ENCODE data around the gene PSMC5.

PSMC5 gene

GRCh38 chr17:63826468-63827001 is 696 bp upstream of the PSMC5 start:
- DNase-seq (ENCODE audit: low read depth), result no peak
- in situ Hi-C loops (cut with HindIII; ENCODE audit: low sequenced_read_pairs), result no loop called here
- TF ChIP-seq CTCF (IDR thresholded peaks at IDR 0.05; ENCODE audit: low read depth, low read length, missing control alignments), result no peak
- H3K4me3 ChIP-seq (ENCODE audit: low read depth, low read length), result peak overlapping the region; percentile 98

GRCh38 chr17:63827801-63828221 is 580 bp downstream of the PSMC5 start:
- H3K4me3 ChIP-seq (ENCODE audit: low read depth, low read length), result peak overlapping the region; percentile 98
- no peak for TF ChIP-seq CTCF (IDR thresholded peaks at IDR 0.05; ENCODE audit: low read depth, low read length, missing control alignments)
- in situ Hi-C loops (cut with HindIII; ENCODE audit: low sequenced_read_pairs), result no loop called here
- DNase-seq (ENCODE audit: low read depth), result no peak

GRCh38 chr17:63828936-63829335 is 1.7 kb downstream of the PSMC5 start:
- peak overlapping the region; percentile 98 for H3K4me3 ChIP-seq (ENCODE audit: low read depth, low read length)
- TF ChIP-seq CTCF (IDR thresholded peaks at IDR 0.05; ENCODE audit: low read depth, low read length, missing control alignments), result no peak
- DNase-seq (ENCODE audit: low read depth), result no peak
- in situ Hi-C loops (cut with HindIII; ENCODE audit: low sequenced_read_pairs), result no loop called here

GRCh38 chr17:63830278-63830677 is 3.0 kb downstream of the PSMC5 start:
- no peak for TF ChIP-seq CTCF (IDR thresholded peaks at IDR 0.05; ENCODE audit: low read depth, low read length, missing control alignments)
- no peak for DNase-seq (ENCODE audit: low read depth)
- H3K4me3 ChIP-seq (ENCODE audit: low read depth, low read length), result no peak overlapping the region
- in situ Hi-C loops (cut with HindIII; ENCODE audit: low sequenced_read_pairs), result no loop called here

- no peak for TF ChIP-seq CTCF (IDR thresholded peaks at IDR 0.05; ENCODE audit: low read depth, low read length, missing control alignments)
- in situ Hi-C loops (cut with HindIII; ENCODE audit: low sequenced_read_pairs), result no loop called here
- H3K4me3 ChIP-seq (ENCODE audit: low read depth, low read length), result no peak overlapping the region
- no peak for DNase-seq (ENCODE audit: low read depth)
Measured at GRCh38 chr17:63830904-63831491, 3.8 kb downstream of the PSMC5 start.

GRCh38 chr17:63831505-63831904 is 4.3 kb downstream of the PSMC5 start:
- in situ Hi-C loops (cut with HindIII; ENCODE audit: low sequenced_read_pairs), result no loop called here
- H3K4me3 ChIP-seq (ENCODE audit: low read depth, low read length), result no peak overlapping the region
- TF ChIP-seq CTCF (IDR thresholded peaks at IDR 0.05; ENCODE audit: low read depth, low read length, missing control alignments), result no peak
- no peak for DNase-seq (ENCODE audit: low read depth)
